ENCODE results near the gene TMEM203. TPM values are rescaled to one million over a fixed set of nuclear protein-coding genes. Genes with fewer than 3 reads are reported as not detected.

The TMEM203 gene
- total RNA-seq, 4 donors from 2014 or later = 19.9 to 29.7 (median 22.7) TPM

- TF ChIP-seq CTCF (IDR thresholded peaks at IDR 0.05; ENCODE audit: low read depth) = no peak
These were observed 26.4 kb downstream of the TMEM203 start for GRCh38 chr9:137178939-137179630.

- TF ChIP-seq CTCF (IDR thresholded peaks at IDR 0.05; ENCODE audit: low read depth) = no peak
These were observed 27.1 kb downstream of the TMEM203 start for GRCh38 chr9:137178201-137178938.

GRCh38 chr9:137176302-137177182 lies 28.9 kb downstream of the TMEM203 start:
- TF ChIP-seq CTCF (IDR thresholded peaks at IDR 0.05; ENCODE audit: low read depth) = no peak

GRCh38 chr9:137175345-137175961 lies 30.0 kb downstream of the TMEM203 start:
- TF ChIP-seq CTCF (IDR thresholded peaks at IDR 0.05; ENCODE audit: low read depth) = no peak

DNA sequence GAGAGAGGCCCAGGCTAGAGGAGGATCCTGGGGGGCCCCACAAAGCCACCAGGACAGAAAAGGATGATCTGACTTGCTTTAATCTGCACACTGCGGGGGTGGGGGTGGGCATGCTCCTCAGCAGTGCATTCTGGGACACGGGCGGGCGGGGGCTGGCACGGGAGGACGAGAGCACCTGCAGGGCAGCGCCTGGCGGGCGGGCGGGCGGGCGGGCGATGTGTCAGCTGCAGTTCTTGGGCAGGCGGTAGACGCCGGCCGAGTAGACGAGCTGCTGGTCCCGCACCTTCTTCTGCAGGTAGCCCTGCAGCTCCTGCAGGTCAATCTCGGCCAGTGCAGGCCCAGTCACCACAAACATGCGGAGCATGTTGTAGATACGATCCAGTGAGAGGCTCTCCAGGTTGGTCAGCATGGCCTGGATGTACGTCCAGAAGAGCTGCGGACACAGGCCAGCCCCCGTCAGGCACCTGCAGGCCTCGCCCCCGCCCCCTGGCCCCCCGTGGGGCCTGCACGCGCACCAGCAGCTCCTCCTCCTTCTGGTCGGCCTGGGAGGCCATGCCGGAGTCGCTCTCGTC lies 30.6 kb downstream of the TMEM203 start:
- TF ChIP-seq CTCF (IDR thresholded peaks at IDR 0.05; ENCODE audit: low read depth) = no peak

GRCh38 chr9:137173796-137174664 lies 31.4 kb downstream of the TMEM203 start:
- no peak for TF ChIP-seq CTCF (IDR thresholded peaks at IDR 0.05; ENCODE audit: low read depth)
